ENCODE data around the gene CYP4F22. TPM values are rescaled to one million over a fixed set of nuclear protein-coding genes. Genes with fewer than 3 reads are reported as not detected.

The CYP4F22 gene
- total and polyA plus RNA-seq, 2 of the 8 experiments (the other 6 are each of a cell fraction or from before 2014, with no cell fraction given): not detected

GRCh38 chr19:15551293-15552004 is 43.1 kb downstream of the CYP4F22 start (continued):
- TF ChIP-seq USF2 (IDR thresholded peaks at IDR 0.05; ENCODE audit: low read length): no peak
- TF ChIP-seq ASH2L (IDR thresholded peaks at IDR 0.05; ENCODE audit: low read length): no peak
- no peak for TF ChIP-seq POU5F1 (IDR thresholded peaks at IDR 0.05; ENCODE audit: low read depth, low read length)
- TF ChIP-seq TBP (IDR thresholded peaks at IDR 0.05; ENCODE audit: low read depth, low read length): no peak
- no peak for TF ChIP-seq POLR2AphosphoS5 (IDR thresholded peaks at IDR 0.05; ENCODE audit: low read depth, low read length)
- TF ChIP-seq RXRA (IDR thresholded peaks at IDR 0.05; ENCODE audit: insufficient read depth, low read depth, low read length): no peak
- no peak for TF ChIP-seq E2F6 (IDR thresholded peaks at IDR 0.05)
- TF ChIP-seq KDM1A (IDR thresholded peaks at IDR 0.05; ENCODE audit: borderline replicate concordance, low read length): no peak
